Measurements from ENCODE around the gene RND1. TPM values are rescaled to one million over a fixed set of nuclear protein-coding genes. Genes with fewer than 3 reads are reported as not detected.
"Not testable (repeated sequence)": the region's sequence is repeated elsewhere in the genome, so short reads cannot be mapped to it uniquely, and the experiment has no call there.

Gene RND1
- total RNA-seq, 4 donors from 2014 or later: 0.68 to 3.0 (median 1.6) TPM

DNA sequence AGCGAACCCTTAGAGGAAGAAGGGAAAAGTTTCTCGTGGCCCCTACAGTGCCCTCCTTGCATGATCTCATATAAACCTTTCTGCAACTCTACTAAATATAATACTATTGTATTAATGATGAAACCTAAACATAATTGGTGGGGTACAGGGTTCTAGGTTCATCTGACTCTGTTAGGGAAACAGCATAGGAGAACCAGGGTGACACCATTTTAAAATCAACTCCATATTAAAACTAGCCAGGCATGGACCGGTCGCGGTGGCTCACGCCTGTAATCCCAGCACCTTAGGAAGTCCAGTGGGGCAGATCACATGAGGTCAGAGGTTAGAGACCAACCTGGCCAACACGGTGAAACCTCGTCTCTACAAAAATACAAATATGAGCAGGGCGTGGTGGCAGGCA, 15.0 kb upstream of the RND1 start:
- intact Hi-C loops (cut with DNase I): no loop called here
- H3K4me3 ChIP-seq (replicated peaks in 1 of 3): no peak overlapping the region
- H3K9me3 ChIP-seq: no peaks in the 10 kb centered on the region
- H3K4me1 ChIP-seq: peaks cover 19 to 27% of the 10 kb centered on the region in 2 donors
- H3K36me3 ChIP-seq: no peaks in the 10 kb centered on the region
- 87 to 89% methylated on average over 9 of the region's 9 CpGs for WGBS, 2 donors
- no peak overlapping the region for H3K27ac ChIP-seq
- DNase-seq: no peak
- H3K27me3 ChIP-seq: no peaks in the 10 kb centered on the region
- TF ChIP-seq CTCF (IDR thresholded peaks at IDR 0.05): no peak
- no peak for TF ChIP-seq POLR2A (IDR thresholded peaks at IDR 0.05)

GRCh38 chr12:48878548-48878947, 12.9 kb upstream of the RND1 start:
- 76 to 86% methylated on average over 2 of the region's 2 CpGs for WGBS, 2 donors
- no peak overlapping the region for H3K4me3 ChIP-seq (replicated peaks in 1 of 3)
- H3K27ac ChIP-seq: no peak overlapping the region
- no peak for TF ChIP-seq CTCF (IDR thresholded peaks at IDR 0.05)
- TF ChIP-seq POLR2A (IDR thresholded peaks at IDR 0.05): no peak
- no peaks in the 10 kb centered on the region for H3K9me3 ChIP-seq
- no peaks in the 10 kb centered on the region for H3K27me3 ChIP-seq
- no peak for DNase-seq
- intact Hi-C loops (cut with DNase I): no loop called here
- no peaks in the 10 kb centered on the region for H3K36me3 ChIP-seq
- peaks cover 19 to 28% of the 10 kb centered on the region in 2 donors for H3K4me1 ChIP-seq

DNA sequence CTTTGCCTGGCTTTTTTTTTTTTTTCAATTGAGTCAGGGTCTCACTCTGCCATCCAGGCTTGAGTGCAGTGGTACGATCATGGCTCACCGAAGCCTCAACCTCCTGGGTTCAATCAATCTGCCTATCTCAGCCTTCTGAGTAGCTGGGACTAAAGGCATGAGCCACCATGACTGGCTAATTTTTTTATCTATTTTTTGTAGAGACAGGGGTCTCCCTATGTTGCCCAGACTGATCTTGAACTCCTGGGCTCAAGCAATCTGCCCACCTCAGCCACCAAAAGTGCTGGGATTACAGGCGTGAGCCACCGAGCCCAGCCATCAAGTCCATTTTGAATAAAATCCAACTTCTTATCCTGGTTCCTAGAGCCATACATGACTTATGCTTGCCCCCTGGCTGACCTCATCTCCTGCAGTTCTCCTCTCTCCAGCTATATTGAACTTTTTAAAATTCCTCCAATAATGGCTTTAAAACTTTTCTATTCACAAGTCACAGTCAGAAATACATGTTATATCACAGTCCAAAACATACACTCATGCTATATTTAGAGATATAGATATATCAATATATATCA, 10.4 kb upstream of the RND1 start:
- 75 to 92% methylated on average over 4 of the region's 4 CpGs for WGBS, 2 donors

GRCh38 chr12:48873534-48873933, 7.9 kb upstream of the RND1 start:
- WGBS, 2 donors: 76 to 78% methylated on average over 8 of the region's 8 CpGs
- H3K36me3 ChIP-seq; H3K9me3 ChIP-seq; H3K27me3 ChIP-seq; H3K4me3 ChIP-seq (replicated peaks in 1 of 3); intact Hi-C loops (cut with DNase I): not testable (repeated sequence)
- Histone ChIP-seq H3K27ac (peak overlapping the region in 1 of 3 donors; percentile 17), H3K4me1 (peaks cover 21 to 27% of the 10 kb centered on the region in 2 donors)
- DNase-seq: peak; percentile 22 to 41

More for the DNA sequence above, 10.4 kb upstream of the RND1 start:
- no peaks in the 10 kb centered on the region for H3K27me3 ChIP-seq
- H3K9me3 ChIP-seq: no peaks in the 10 kb centered on the region
- DNase-seq: no peak
- H3K36me3 ChIP-seq: no peaks in the 10 kb centered on the region
- no peak for TF ChIP-seq CTCF (IDR thresholded peaks at IDR 0.05)
- TF ChIP-seq POLR2A (IDR thresholded peaks at IDR 0.05): no peak
- intact Hi-C loops (cut with DNase I): no loop called here
- no peak overlapping the region for H3K4me3 ChIP-seq (replicated peaks in 1 of 3)
- no peak overlapping the region for H3K27ac ChIP-seq
- H3K4me1 ChIP-seq: peaks cover 8 to 16% of the 10 kb centered on the region in 2 donors

- Histone ChIP-seq H3K4me1 (peaks cover 25 to 31% of the 10 kb centered on the region in 2 donors), H3K36me3 (no peaks in the 10 kb centered on the region), H3K9me3 (no peaks in the 10 kb centered on the region), H3K27me3 (no peaks in the 10 kb centered on the region), H3K4me3 (replicated peaks in 1 of 3) (no peak overlapping the region), H3K27ac (peak overlapping the region in 1 of 3 donors; percentile 17)
- no peak for DNase-seq
- TF ChIP-seq POLR2A (IDR thresholded peaks at IDR 0.05) (no peak), CTCF (IDR thresholded peaks at IDR 0.05) (no peak)
- 33 to 52% methylated on average over 4 of the region's 4 CpGs for whole genome bisulfite sequencing, 2 donors
- intact Hi-C loops (cut with DNase I): no loop called here
Measured at GRCh38 chr12:48873096-48873495, 7.4 kb upstream of the RND1 start.

Measured in thyroid gland (tissue), 4 donors.